ENCODE data around the gene CCDC183. TPM values are rescaled to one million over a fixed set of nuclear protein-coding genes. Genes with fewer than 3 reads are reported as not detected.
A peak's percentile ranks its signal among the peaks of the same experiment; 100 is the strongest.

Gene CCDC183
- total RNA-seq, 1 donor, result under 0.01 TPM

DNA sequence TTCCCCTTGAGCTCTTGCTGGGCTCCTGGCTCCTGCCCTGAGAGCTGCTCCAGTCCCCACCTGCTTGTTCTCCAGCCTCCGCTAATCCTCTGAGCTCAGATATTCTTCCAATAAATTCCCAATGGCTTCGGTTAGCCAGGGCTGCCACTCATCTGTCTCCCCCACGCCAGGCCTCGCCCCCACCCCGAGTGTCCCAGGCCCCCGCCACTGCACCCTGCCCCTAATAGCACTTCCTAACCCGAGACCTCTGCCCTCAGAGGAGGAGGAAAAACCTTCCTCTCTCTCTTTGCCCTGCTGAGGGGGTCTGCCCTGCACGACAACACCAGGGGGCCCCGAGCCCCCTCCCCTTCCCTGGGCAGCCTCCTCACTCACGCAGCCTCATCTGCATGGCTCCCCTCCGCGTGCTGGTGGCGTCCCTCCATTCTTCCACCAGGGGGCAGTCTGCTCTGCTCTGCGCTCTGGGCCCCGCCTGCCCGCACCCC lies 26.4 kb upstream of the CCDC183 start:
- H3K4me3 ChIP-seq (ENCODE audit: insufficient read depth, low read length), result no peak overlapping the region
- H3K79me2 ChIP-seq (ENCODE audit: insufficient read depth, low read length), result no peaks in the 10 kb centered on the region
- no peaks in the 10 kb centered on the region for H3K36me3 ChIP-seq (ENCODE audit: insufficient read depth, low read length)
- H4K20me1 ChIP-seq (ENCODE audit: insufficient read depth, low read length), result no peaks in the 10 kb centered on the region
- peak; percentile 94 for DNase-seq (ENCODE audit: insufficient read length, low spot score, missing footprints)
- H3K27me3 ChIP-seq (ENCODE audit: insufficient read depth, low read length), result peaks cover 4% of the 10 kb centered on the region
- TF ChIP-seq, protein P1, sequence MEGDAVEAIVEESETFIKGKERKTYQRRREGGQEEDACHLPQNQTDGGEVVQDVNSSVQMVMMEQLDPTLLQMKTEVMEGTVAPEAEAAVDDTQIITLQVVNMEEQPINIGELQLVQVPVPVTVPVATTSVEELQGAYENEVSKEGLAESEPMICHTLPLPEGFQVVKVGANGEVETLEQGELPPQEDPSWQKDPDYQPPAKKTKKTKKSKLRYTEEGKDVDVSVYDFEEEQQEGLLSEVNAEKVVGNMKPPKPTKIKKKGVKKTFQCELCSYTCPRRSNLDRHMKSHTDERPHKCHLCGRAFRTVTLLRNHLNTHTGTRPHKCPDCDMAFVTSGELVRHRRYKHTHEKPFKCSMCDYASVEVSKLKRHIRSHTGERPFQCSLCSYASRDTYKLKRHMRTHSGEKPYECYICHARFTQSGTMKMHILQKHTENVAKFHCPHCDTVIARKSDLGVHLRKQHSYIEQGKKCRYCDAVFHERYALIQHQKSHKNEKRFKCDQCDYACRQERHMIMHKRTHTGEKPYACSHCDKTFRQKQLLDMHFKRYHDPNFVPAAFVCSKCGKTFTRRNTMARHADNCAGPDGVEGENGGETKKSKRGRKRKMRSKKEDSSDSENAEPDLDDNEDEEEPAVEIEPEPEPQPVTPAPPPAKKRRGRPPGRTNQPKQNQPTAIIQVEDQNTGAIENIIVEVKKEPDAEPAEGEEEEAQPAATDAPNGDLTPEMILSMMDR (IDR thresholded peaks at IDR 0.05; ENCODE audit: extremely low read depth, low read depth, low read length), result peak; percentile 38
- H3K27ac ChIP-seq (ENCODE audit: low read depth, low read length), result no peak overlapping the region
- H2AFZ ChIP-seq (ENCODE audit: low read length), result no peak overlapping the region
- no peak overlapping the region for H3K4me2 ChIP-seq (ENCODE audit: insufficient read depth, low read length)
- peaks cover 3% of the 10 kb centered on the region for H3K9me3 ChIP-seq (ENCODE audit: low read depth, low read length)
- no peaks in the 10 kb centered on the region for H3K4me1 ChIP-seq (ENCODE audit: insufficient read depth, low read length)

DNA sequence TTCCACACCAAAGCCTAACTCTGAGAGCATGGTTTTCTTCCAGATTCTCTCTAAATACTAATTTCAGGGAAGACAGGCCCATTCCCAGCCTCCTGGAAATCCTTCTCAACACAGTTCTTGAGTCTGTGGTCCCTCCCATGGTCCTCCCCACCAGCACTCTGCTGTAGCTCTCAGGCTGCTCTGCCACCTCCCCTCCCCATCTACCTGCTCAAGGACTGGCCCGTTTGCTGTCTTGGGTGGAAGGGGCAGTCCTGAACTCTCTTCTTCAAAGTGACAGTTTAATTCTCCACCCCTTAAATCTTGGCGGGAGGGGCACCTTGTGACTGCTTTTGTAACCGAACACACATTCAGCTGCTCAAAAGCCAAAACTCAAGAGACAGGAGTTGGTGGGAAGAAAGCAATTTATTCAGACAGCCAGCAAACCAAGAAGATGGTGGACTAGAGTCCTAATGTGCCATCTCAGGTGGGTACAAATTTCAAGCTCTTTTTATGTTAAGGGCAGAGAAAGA lies 24.2 kb upstream of the CCDC183 start:
- Histone ChIP-seq H3K4me1 (ENCODE audit: insufficient read depth, low read length) (no peaks in the 10 kb centered on the region), H3K27me3 (ENCODE audit: insufficient read depth, low read length) (peaks cover 4% of the 10 kb centered on the region), H3K4me3 (ENCODE audit: insufficient read depth, low read length) (no peak overlapping the region), H3K4me2 (ENCODE audit: insufficient read depth, low read length) (no peak overlapping the region), H2AFZ (ENCODE audit: low read length) (no peak overlapping the region), H3K79me2 (ENCODE audit: insufficient read depth, low read length) (no peaks in the 10 kb centered on the region), H4K20me1 (ENCODE audit: insufficient read depth, low read length) (no peaks in the 10 kb centered on the region), H3K36me3 (ENCODE audit: insufficient read depth, low read length) (no peaks in the 10 kb centered on the region), H3K9me3 (ENCODE audit: low read depth, low read length) (peaks cover 3% of the 10 kb centered on the region), H3K27ac (ENCODE audit: low read depth, low read length) (no peak overlapping the region)
- TF ChIP-seq, protein P1 (IDR thresholded peaks at IDR 0.05; ENCODE audit: extremely low read depth, low read depth, low read length), result no peak
- DNase-seq (ENCODE audit: insufficient read length, low spot score, missing footprints), result peak; percentile 76

DNA sequence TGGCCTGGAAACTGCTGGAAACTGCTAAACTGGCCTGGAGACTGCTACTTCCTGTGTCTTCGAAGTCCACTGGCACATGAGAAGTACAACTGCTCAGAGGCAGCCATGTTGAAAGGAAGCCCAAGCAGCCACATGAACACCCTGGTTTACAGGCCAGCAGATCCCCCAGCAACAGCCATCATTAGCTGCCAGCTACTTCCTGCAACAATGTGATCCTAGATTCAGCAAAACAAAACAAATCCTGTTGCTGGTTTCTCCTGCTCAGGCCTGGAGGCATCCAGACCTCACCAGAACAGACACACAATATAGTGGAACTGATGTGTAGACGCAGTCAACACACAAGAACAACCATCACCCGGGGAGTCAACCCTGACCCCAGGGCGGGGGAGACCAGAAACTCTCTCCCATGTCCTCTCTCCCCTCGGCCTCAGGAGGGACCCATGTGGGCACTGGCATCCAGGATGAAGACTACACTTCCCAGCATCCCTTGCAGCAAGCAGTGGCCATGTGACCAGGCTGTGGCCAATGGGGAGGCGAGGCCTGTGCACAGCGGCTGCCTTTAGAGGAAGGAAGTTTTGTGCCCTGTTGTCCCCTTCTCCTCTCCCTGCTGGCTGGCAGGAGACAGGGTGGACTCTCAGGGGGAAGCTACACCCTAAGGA lies 22.6 kb upstream of the CCDC183 start:
- H3K9me3 ChIP-seq (ENCODE audit: low read depth, low read length), result peaks cover 3% of the 10 kb centered on the region
- H3K79me2 ChIP-seq (ENCODE audit: insufficient read depth, low read length), result no peaks in the 10 kb centered on the region
- no peak overlapping the region for H3K4me2 ChIP-seq (ENCODE audit: insufficient read depth, low read length)
- H3K27me3 ChIP-seq (ENCODE audit: insufficient read depth, low read length), result peaks cover 14% of the 10 kb centered on the region
- no peaks in the 10 kb centered on the region for H4K20me1 ChIP-seq (ENCODE audit: insufficient read depth, low read length)
- peak; percentile 87 for DNase-seq (ENCODE audit: insufficient read length, low spot score, missing footprints)
- TF ChIP-seq, protein P1 (IDR thresholded peaks at IDR 0.05; ENCODE audit: extremely low read depth, low read depth, low read length), result no peak
- H3K4me1 ChIP-seq (ENCODE audit: insufficient read depth, low read length), result no peaks in the 10 kb centered on the region
- H2AFZ ChIP-seq (ENCODE audit: low read length), result no peak overlapping the region
- H3K27ac ChIP-seq (ENCODE audit: low read depth, low read length), result no peak overlapping the region
- H3K4me3 ChIP-seq (ENCODE audit: insufficient read depth, low read length), result no peak overlapping the region
- H3K36me3 ChIP-seq (ENCODE audit: insufficient read depth, low read length), result no peaks in the 10 kb centered on the region

DNA sequence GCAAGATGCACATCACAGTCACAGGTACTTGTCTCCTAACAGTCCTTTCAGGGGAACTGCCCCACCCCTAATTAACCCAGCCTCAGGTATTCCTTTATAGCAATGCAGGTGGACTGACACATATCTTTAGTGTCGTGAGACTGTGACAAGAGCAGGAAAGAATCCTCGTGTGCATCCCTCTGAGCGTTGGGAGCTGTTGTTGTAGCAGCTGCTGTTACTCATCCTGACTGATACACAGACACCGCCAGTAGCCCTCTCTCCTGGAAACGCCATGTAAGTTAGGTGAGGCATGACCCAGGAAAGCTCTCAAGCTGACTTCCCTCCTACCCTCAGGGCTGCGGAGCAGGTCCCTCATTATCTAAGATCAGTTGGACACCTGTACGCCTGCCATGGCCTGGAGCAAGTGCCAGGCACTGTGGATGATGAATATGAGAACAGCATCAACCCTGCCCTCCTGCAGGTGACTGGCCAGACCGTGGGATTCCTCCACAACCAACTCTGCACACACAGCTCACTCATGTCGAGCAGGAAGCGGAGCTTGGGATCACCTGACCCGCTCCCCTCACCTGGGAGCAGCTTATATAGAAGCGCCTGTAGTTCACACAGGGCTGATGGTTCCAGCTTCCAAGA lies 21.6 kb upstream of the CCDC183 start:
- TF ChIP-seq, protein P1 (IDR thresholded peaks at IDR 0.05; ENCODE audit: extremely low read depth, low read depth, low read length), result no peak
- H3K79me2 ChIP-seq (ENCODE audit: insufficient read depth, low read length), result no peaks in the 10 kb centered on the region
- H3K27me3 ChIP-seq (ENCODE audit: insufficient read depth, low read length), result peaks cover 24% of the 10 kb centered on the region
- no peaks in the 10 kb centered on the region for H3K4me1 ChIP-seq (ENCODE audit: insufficient read depth, low read length)
- no peaks in the 10 kb centered on the region for H3K36me3 ChIP-seq (ENCODE audit: insufficient read depth, low read length)
- no peak overlapping the region for H2AFZ ChIP-seq (ENCODE audit: low read length)
- H3K4me3 ChIP-seq (ENCODE audit: insufficient read depth, low read length), result no peak overlapping the region
- H3K9me3 ChIP-seq (ENCODE audit: low read depth, low read length), result peaks cover 3% of the 10 kb centered on the region
- DNase-seq (ENCODE audit: insufficient read length, low spot score, missing footprints), result peak; percentile 60
- H4K20me1 ChIP-seq (ENCODE audit: insufficient read depth, low read length), result no peaks in the 10 kb centered on the region
- H3K27ac ChIP-seq (ENCODE audit: low read depth, low read length), result no peak overlapping the region
- H3K4me2 ChIP-seq (ENCODE audit: insufficient read depth, low read length), result no peak overlapping the region

Measured in osteoblast (primary cell).